PC-9 (cell line): ENCODE results near the gene BPIFB2.

ENCODE experiments used
- EZH2 ChIP-seq: fragments of 200-600 bp; sonication (generic); IDR thresholded peaks from 2 replicates; pipeline ENCODE4 v1.8.0; 2017; ENCODE audit warnings: antibody characterized with exemption, low read depth
- TF ChIP-seq, protein P1 (sequence below): fragments of 200-600 bp; sonication (generic); conservative IDR thresholded peaks from 2 replicates; pipeline ENCODE4 v1.6.1; 2017; ENCODE audit warnings: mixed run types, antibody characterized with exemption, mild to moderate bottlenecking, moderate library complexity

DNA sequence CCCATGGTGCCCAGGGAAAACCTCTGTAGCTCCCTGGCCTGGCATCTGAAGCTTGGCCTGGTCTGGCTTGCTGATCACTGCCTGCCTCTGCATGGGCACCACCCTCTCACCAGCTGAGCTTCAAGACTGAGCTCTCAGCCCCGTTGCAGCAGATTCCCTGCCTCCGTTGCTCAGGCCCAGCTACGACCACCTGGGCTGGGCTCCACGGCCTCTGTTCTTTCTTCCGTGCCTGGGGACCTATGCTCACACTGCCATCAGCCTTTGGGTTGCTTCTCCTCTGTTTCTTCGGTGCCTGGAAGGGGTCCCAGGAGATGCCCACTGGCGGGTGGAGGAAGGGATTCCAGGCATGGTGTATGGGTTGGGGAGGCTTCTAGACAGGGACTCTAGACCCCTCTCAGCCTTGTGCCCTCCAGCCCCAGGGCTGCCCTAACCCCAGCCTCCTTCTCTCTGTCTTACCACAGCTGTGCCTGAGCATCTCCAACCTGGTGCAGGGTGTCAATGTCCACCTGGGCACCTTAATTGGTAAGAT, 9.1 kb downstream of the BPIFB2 start:
- TF ChIP-seq, protein P1, sequence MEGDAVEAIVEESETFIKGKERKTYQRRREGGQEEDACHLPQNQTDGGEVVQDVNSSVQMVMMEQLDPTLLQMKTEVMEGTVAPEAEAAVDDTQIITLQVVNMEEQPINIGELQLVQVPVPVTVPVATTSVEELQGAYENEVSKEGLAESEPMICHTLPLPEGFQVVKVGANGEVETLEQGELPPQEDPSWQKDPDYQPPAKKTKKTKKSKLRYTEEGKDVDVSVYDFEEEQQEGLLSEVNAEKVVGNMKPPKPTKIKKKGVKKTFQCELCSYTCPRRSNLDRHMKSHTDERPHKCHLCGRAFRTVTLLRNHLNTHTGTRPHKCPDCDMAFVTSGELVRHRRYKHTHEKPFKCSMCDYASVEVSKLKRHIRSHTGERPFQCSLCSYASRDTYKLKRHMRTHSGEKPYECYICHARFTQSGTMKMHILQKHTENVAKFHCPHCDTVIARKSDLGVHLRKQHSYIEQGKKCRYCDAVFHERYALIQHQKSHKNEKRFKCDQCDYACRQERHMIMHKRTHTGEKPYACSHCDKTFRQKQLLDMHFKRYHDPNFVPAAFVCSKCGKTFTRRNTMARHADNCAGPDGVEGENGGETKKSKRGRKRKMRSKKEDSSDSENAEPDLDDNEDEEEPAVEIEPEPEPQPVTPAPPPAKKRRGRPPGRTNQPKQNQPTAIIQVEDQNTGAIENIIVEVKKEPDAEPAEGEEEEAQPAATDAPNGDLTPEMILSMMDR: no peak
- TF ChIP-seq EZH2: no peak
